ENCODE data around the gene NKAIN2.
A peak's percentile ranks its signal among the peaks of the same experiment; 100 is the strongest.

Gene NKAIN2

DNA sequence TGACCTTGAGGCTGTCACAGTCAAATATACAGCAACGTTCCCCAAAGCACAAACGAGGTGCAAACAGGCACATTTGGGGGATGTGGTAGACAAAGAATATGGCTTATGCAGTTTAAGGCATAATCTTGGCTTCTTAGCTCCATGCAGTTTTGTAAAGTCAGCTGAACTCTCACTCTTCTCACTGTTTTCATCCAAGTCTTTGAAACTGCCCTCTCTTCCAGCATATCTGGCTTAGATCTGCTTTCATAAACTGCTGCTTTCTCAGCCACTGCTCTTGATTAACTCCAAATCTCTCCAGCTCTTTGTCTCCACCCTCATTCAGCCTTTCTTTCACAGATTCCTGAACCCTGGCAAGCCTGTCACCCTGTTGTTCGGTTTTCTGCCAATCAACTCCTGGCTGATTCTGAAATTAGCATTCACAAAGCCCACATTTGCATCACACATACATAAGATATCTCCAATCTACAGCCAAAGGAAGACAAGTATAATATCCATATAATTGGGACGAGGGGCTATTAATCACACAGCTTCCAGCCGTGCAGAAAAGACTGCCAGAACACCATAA, 857.5 kb downstream of the NKAIN2 start:
- H3K27me3 ChIP-seq (ENCODE audit: insufficient read depth, low read length), result no peaks in the 10 kb centered on the region
- H3K4me3 ChIP-seq (ENCODE audit: low read depth, low read length), result no peak overlapping the region
- H3K36me3 ChIP-seq (ENCODE audit: insufficient read depth, low read length), result no peaks in the 10 kb centered on the region
- peaks cover 5% of the 10 kb centered on the region for H3K4me1 ChIP-seq (ENCODE audit: control insufficient read depth, insufficient read depth, low read length, unreplicated experiment)
- H3K27ac ChIP-seq (ENCODE audit: low read depth, low read length), result no peak overlapping the region
- H3K79me2 ChIP-seq (ENCODE audit: control insufficient read depth, insufficient read depth, low read length, unreplicated experiment), result no peaks in the 10 kb centered on the region
- H2AFZ ChIP-seq (ENCODE audit: low read length, unreplicated experiment), result no peak overlapping the region

GRCh38 chr6:124668028-124668427, 864.4 kb downstream of the NKAIN2 start:
- H3K27me3 ChIP-seq (ENCODE audit: insufficient read depth, low read length), result no peaks in the 10 kb centered on the region
- H3K36me3 ChIP-seq (ENCODE audit: insufficient read depth, low read length), result no peaks in the 10 kb centered on the region
- H3K79me2 ChIP-seq (ENCODE audit: control insufficient read depth, insufficient read depth, low read length, unreplicated experiment), result no peaks in the 10 kb centered on the region
- H2AFZ ChIP-seq (ENCODE audit: low read length, unreplicated experiment), result no peak overlapping the region
- no peak overlapping the region for H3K27ac ChIP-seq (ENCODE audit: low read depth, low read length)
- no peak overlapping the region for H3K4me3 ChIP-seq (ENCODE audit: low read depth, low read length)
- peaks cover 14% of the 10 kb centered on the region for H3K4me1 ChIP-seq (ENCODE audit: control insufficient read depth, insufficient read depth, low read length, unreplicated experiment)

DNA sequence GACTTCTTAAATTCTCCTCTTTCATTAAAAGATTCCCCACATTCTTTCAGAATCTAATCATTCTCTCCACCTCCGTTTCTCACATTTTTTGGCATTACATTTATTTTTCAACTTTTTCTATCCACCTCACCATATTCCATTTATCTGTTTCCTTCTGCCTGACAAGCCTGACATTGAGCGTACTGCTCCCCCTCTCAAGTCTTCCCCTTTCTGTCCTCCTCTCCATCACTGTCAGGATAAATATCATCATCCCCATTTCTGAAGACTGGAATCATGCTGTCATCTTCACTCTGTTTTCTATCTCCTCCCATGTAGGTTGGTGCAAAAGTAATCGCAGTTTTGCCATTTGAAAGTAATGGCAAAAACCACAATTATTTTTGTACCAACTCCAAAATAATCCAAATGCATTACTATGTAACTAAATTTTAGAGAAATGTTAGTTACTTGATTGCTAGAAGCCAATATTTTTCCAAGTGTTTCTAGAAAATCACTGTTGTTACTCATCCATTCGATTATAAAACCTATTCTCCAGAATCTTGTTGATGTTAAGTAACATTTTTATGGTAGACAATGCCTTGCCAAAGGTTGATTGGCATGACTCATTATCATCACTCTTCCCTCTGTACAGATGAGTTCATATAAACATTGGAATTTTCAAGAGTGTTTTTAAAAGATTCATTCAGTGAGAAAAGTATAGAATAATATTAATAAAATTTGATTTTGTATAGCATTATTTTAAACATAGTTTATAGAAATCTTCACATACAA, 866.2 kb downstream of the NKAIN2 start:
- no peaks in the 10 kb centered on the region for H3K79me2 ChIP-seq (ENCODE audit: control insufficient read depth, insufficient read depth, low read length, unreplicated experiment)
- H2AFZ ChIP-seq (ENCODE audit: low read length, unreplicated experiment), result no peak overlapping the region
- peaks cover 14% of the 10 kb centered on the region for H3K4me1 ChIP-seq (ENCODE audit: control insufficient read depth, insufficient read depth, low read length, unreplicated experiment)
- H3K4me3 ChIP-seq (ENCODE audit: low read depth, low read length), result no peak overlapping the region; the same call in 1 of the 2 replicates
- peaks cover 8% of the 10 kb centered on the region for H3K36me3 ChIP-seq (ENCODE audit: insufficient read depth, low read length)
- peak overlapping the region; percentile 42; the same call in 1 of the 2 replicates for H3K27ac ChIP-seq (ENCODE audit: low read depth, low read length)
- H3K27me3 ChIP-seq (ENCODE audit: insufficient read depth, low read length), result no peaks in the 10 kb centered on the region

- H3K4me3 ChIP-seq (ENCODE audit: low read depth, low read length), result no peak overlapping the region
- peaks cover 14% of the 10 kb centered on the region for H3K4me1 ChIP-seq (ENCODE audit: control insufficient read depth, insufficient read depth, low read length, unreplicated experiment)
- H3K27ac ChIP-seq (ENCODE audit: low read depth, low read length), result no peak overlapping the region
- H3K79me2 ChIP-seq (ENCODE audit: control insufficient read depth, insufficient read depth, low read length, unreplicated experiment), result no peaks in the 10 kb centered on the region
- no peaks in the 10 kb centered on the region for H3K27me3 ChIP-seq (ENCODE audit: insufficient read depth, low read length)
- peaks cover 8% of the 10 kb centered on the region for H3K36me3 ChIP-seq (ENCODE audit: insufficient read depth, low read length)
- no peak overlapping the region for H2AFZ ChIP-seq (ENCODE audit: low read length, unreplicated experiment)
Observed at GRCh38 chr6:124670801-124671200, 867.1 kb downstream of the NKAIN2 start.

- Histone ChIP-seq H3K79me2 (ENCODE audit: control insufficient read depth, insufficient read depth, low read length, unreplicated experiment) (no peaks in the 10 kb centered on the region), H3K36me3 (ENCODE audit: insufficient read depth, low read length) (peaks cover 8% of the 10 kb centered on the region), H3K4me3 (ENCODE audit: low read depth, low read length) (no peak overlapping the region), H3K4me1 (ENCODE audit: control insufficient read depth, insufficient read depth, low read length, unreplicated experiment) (peaks cover 14% of the 10 kb centered on the region), H2AFZ (ENCODE audit: low read length, unreplicated experiment) (no peak overlapping the region), H3K27ac (ENCODE audit: low read depth, low read length) (no peak overlapping the region), H3K27me3 (ENCODE audit: insufficient read depth, low read length) (no peaks in the 10 kb centered on the region)
Observed at GRCh38 chr6:124671324-124671723, 867.7 kb downstream of the NKAIN2 start.

- peaks cover 10% of the 10 kb centered on the region for H3K36me3 ChIP-seq (ENCODE audit: insufficient read depth, low read length)
- H3K27me3 ChIP-seq (ENCODE audit: insufficient read depth, low read length), result no peaks in the 10 kb centered on the region
- peaks cover 14% of the 10 kb centered on the region for H3K4me1 ChIP-seq (ENCODE audit: control insufficient read depth, insufficient read depth, low read length, unreplicated experiment)
- no peak overlapping the region for H2AFZ ChIP-seq (ENCODE audit: low read length, unreplicated experiment)
- no peak overlapping the region for H3K4me3 ChIP-seq (ENCODE audit: low read depth, low read length)
- no peak overlapping the region for H3K27ac ChIP-seq (ENCODE audit: low read depth, low read length)
- H3K79me2 ChIP-seq (ENCODE audit: control insufficient read depth, insufficient read depth, low read length, unreplicated experiment), result no peaks in the 10 kb centered on the region
Observed at GRCh38 chr6:124674042-124674441, 870.4 kb downstream of the NKAIN2 start.

DNA sequence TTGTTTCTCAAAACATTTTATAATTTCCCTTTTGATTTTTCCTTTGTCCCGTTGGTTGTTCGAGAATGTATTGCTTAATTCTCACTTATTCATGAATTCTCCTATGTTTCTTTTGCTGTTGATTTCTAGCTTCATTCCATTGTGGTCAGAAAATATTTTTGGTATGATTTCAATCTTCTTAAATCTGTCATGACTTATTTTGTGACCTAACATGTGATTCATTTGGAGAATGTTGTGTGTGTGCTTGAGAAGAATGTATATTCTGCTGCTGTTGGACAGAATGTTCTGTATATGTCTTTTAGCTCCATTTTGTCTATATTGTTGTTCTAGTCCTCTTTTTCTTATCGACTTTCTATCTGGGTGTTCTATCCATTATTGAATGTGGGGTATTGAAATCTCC, 872.4 kb downstream of the NKAIN2 start:
- H3K27me3 ChIP-seq (ENCODE audit: insufficient read depth, low read length), result no peaks in the 10 kb centered on the region
- no peak overlapping the region for H2AFZ ChIP-seq (ENCODE audit: low read length, unreplicated experiment)
- peak overlapping the region; percentile 25; the same call in 1 of the 2 replicates for H3K4me3 ChIP-seq (ENCODE audit: low read depth, low read length)
- H3K27ac ChIP-seq (ENCODE audit: low read depth, low read length), result peak overlapping the region; percentile 82
- H3K4me1 ChIP-seq (ENCODE audit: control insufficient read depth, insufficient read depth, low read length, unreplicated experiment), result peaks cover 6% of the 10 kb centered on the region
- no peaks in the 10 kb centered on the region for H3K79me2 ChIP-seq (ENCODE audit: control insufficient read depth, insufficient read depth, low read length, unreplicated experiment)
- peaks cover 10% of the 10 kb centered on the region for H3K36me3 ChIP-seq (ENCODE audit: insufficient read depth, low read length)

- peaks cover 6% of the 10 kb centered on the region for H3K4me1 ChIP-seq (ENCODE audit: control insufficient read depth, insufficient read depth, low read length, unreplicated experiment)
- no peak overlapping the region for H3K4me3 ChIP-seq (ENCODE audit: low read depth, low read length)
- H3K27ac ChIP-seq (ENCODE audit: low read depth, low read length), result no peak overlapping the region
- H3K79me2 ChIP-seq (ENCODE audit: control insufficient read depth, insufficient read depth, low read length, unreplicated experiment), result no peaks in the 10 kb centered on the region
- H3K27me3 ChIP-seq (ENCODE audit: insufficient read depth, low read length), result no peaks in the 10 kb centered on the region
- H2AFZ ChIP-seq (ENCODE audit: low read length, unreplicated experiment), result no peak overlapping the region
- H3K36me3 ChIP-seq (ENCODE audit: insufficient read depth, low read length), result peaks cover 10% of the 10 kb centered on the region
Observed at GRCh38 chr6:124677874-124678273, 874.2 kb downstream of the NKAIN2 start.

- H3K27me3 ChIP-seq (ENCODE audit: insufficient read depth, low read length), result no peaks in the 10 kb centered on the region
- H3K4me3 ChIP-seq (ENCODE audit: low read depth, low read length), result no peak overlapping the region
- H3K79me2 ChIP-seq (ENCODE audit: control insufficient read depth, insufficient read depth, low read length, unreplicated experiment), result no peaks in the 10 kb centered on the region
- peaks cover 6% of the 10 kb centered on the region for H3K4me1 ChIP-seq (ENCODE audit: control insufficient read depth, insufficient read depth, low read length, unreplicated experiment)
- H3K27ac ChIP-seq (ENCODE audit: low read depth, low read length), result peak overlapping the region; percentile 69
- H2AFZ ChIP-seq (ENCODE audit: low read length, unreplicated experiment), result no peak overlapping the region
- H3K36me3 ChIP-seq (ENCODE audit: insufficient read depth, low read length), result peaks cover 4% of the 10 kb centered on the region; the same call in 1 of the 2 replicates
Observed at GRCh38 chr6:124679387-124679786, 875.7 kb downstream of the NKAIN2 start.

DNA sequence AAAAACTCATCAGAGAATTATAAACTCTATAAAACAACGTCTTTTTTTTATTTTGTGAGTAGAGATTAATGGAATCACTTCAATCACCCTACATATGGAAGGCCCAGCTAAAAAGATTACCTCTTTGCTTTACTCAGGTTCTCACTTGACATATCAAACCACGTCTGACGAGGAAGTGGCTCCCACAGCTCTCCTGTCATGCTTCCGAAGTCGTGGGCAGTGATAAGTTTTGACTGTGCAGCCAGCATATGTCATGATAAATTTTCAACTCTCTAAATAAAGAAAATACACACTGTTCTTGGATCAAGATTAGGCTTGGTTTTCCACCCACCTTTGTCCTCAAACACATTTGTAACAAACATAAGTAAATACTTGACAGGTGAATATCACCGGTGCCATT, 879.1 kb downstream of the NKAIN2 start:
- no peak overlapping the region for H2AFZ ChIP-seq (ENCODE audit: low read length, unreplicated experiment)
- peaks cover 15% of the 10 kb centered on the region for H3K4me1 ChIP-seq (ENCODE audit: control insufficient read depth, insufficient read depth, low read length, unreplicated experiment)
- peaks cover under 1% of the 10 kb centered on the region; the same call in 1 of the 2 replicates for H3K36me3 ChIP-seq (ENCODE audit: insufficient read depth, low read length)
- H3K27ac ChIP-seq (ENCODE audit: low read depth, low read length), result no peak overlapping the region
- H3K79me2 ChIP-seq (ENCODE audit: control insufficient read depth, insufficient read depth, low read length, unreplicated experiment), result no peaks in the 10 kb centered on the region
- no peaks in the 10 kb centered on the region for H3K27me3 ChIP-seq (ENCODE audit: insufficient read depth, low read length)
- H3K4me3 ChIP-seq (ENCODE audit: low read depth, low read length), result no peak overlapping the region

DNA sequence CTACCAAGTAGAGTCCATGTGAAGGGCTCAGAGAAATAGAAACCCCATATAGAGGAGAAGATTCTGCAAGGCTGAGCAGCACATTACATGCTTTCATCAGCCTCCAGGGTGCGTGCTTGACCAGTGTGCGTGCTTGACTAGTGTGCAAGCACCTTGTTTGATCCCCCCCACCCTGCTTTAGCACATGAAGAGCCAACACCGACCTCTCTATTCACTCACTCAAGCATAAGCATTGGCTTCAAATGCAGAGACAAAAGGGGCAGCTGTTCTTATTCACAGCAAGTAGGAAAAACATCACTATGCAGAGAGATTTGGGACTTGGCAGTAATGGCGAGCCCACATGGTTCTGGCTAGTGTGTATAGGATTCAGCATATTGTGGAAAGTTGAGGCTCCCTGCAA, 879.8 kb downstream of the NKAIN2 start:
- Histone ChIP-seq H3K4me3 (ENCODE audit: low read depth, low read length) (no peak overlapping the region), H3K27ac (ENCODE audit: low read depth, low read length) (no peak overlapping the region), H3K79me2 (ENCODE audit: control insufficient read depth, insufficient read depth, low read length, unreplicated experiment) (no peaks in the 10 kb centered on the region), H3K27me3 (ENCODE audit: insufficient read depth, low read length) (no peaks in the 10 kb centered on the region), H2AFZ (ENCODE audit: low read length, unreplicated experiment) (no peak overlapping the region), H3K4me1 (ENCODE audit: control insufficient read depth, insufficient read depth, low read length, unreplicated experiment) (peaks cover 15% of the 10 kb centered on the region), H3K36me3 (ENCODE audit: insufficient read depth, low read length) (no peaks in the 10 kb centered on the region)

Data from ACC112 (cell line).